HuH-7 (cell line): Measurements from ENCODE around the gene MAP3K15.

Experiments used
- DNase-seq: peaks from one replicate; pipeline ENCODE4 v3.0.0; 2011; ENCODE audit warnings: low spot score

The MAP3K15 gene

GRCh38 chrX:19343085-19343534 is 172.2 kb downstream of the MAP3K15 start:
- DNase-seq, result no peak

- no peak for DNase-seq
Measured at GRCh38 chrX:19342331-19342906, 172.9 kb downstream of the MAP3K15 start.

DNA sequence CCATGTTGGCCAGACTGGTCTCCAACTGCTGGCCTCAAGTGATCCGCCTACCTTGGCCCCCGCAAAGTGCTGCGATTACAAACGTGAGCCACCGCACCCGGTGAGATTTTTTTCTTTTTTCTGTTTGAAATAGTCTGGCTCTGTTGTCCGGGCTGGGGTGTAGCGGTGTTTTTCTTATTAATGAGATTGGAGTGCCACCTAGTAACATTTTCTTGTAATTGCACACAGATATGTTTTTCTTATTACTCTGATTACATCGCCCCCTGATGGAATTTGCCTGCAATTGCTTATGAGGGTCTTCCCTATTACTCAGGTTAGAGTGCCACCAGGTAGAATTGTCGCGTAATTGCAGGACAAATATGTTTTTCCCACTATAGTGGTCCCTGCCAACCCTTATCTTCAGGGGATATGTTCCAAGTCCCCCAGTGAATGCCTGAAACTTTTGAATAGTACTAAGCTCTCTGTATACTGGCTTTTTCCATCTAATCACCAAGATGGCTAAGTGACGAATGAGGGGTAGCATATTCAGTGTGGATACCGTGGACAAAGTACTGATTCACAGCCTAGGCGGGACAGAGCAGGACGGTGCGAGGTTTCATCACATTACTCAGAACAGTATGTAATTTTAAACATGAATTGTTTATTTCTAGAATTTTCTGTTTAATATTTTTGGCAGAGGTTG is 180.2 kb downstream of the MAP3K15 start:
- no peak for DNase-seq

DNA sequence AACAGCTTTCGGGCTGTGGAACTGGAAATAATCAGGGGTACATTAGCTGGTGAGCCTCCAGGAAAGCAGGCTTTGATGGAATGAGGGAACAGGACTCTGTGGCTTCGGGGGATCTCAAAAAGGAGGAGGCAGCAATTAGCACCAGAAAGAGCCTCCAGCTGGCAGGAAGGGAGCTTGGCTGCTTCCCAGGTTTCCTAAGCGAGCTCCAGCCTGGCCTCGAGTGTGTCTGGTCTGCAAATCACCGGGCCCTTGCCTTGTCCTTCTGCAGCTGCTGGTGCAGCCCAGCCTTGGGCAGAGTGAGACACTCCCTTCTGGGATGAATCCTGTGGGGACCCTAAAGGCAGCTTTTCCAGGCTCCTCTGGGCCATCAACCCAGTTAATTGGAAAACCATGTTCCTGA is 182.3 kb downstream of the MAP3K15 start:
- DNase-seq, result no peak

DNA sequence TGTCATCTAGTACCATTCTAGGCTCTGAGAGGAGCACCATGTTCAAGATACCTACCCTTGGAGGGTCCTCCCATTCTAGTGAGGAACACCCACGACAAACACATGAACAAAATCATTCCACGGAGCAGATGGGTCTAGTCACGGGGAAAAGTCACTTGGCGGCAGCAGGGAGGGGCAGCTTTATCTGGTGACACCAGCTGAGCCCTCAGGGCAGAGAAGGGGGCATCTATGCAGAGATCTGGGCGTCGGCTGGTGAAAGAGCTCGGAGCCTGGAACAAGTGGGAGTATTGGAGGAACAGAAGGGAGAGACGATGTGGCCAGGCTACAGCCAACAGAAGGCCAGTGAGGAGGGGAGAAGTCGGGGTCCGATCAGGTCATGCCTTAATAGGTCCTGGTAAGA is 183.5 kb downstream of the MAP3K15 start:
- DNase-seq, result no peak

DNA sequence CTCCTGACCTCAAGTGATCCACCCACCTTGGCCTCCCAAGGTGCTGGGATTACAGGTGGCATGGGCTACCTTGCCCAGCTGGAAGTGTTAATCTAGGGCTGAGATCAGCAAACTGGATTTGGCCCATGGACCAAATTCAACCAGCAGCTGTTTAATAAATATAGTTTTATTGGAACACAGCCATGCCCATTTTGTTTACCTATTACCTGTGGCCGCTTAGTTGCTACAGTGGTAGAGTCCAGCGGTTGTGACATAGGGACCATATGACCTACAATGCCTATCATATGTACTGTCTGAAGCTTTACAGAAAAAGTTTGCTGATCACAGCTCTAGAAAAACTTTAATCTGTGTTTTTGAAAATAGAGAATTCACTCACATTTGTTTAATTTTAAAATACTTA is 188.7 kb downstream of the MAP3K15 start:
- no peak for DNase-seq
